CD4-positive, alpha-beta memory T cell (primary cell): ENCODE measurements around the gene EML6. TPM values are rescaled to one million over a fixed set of nuclear protein-coding genes. Genes with fewer than 3 reads are reported as not detected.
A peak's percentile ranks its signal among the peaks of the same experiment; 100 is the strongest.
"Not testable (repeated sequence)": the region's sequence is repeated elsewhere in the genome, so short reads cannot be mapped to it uniquely, and the experiment has no call there.

ENCODE experiments used
- CTCF ChIA-PET: fragments of 350-600 bp; sonication (Branson Sonifier 250); formaldehyde crosslinking; loops from one replicate; lab custom pipeline; 2021; ENCODE audit warnings: inconsistent platforms; ENCODE audit not compliant: partially characterized antibody; lab: Charles Lee
- POLR2A ChIA-PET: fragments of 350-600 bp; sonication (Branson Sonifier 250); formaldehyde crosslinking; loops from one replicate; lab custom pipeline; 2021; ENCODE audit not compliant: partially characterized antibody; lab: Charles Lee
- DNase-seq, 5 donors: peaks; one replicate each; pipeline versions ENCODE4 v3.0.0 to v3.0.0-alpha.2; 2020 to 2022; ENCODE audit warnings: mixed read lengths in 1 of 5
- H3K27ac ChIP-seq: one replicate; pipeline ENCODE4 v1.7.0; 2013; ENCODE audit warnings: low read depth, low read length
- H3K27me3 ChIP-seq: 2 replicates; pipeline ENCODE4 v1.7.0; 2013; ENCODE audit warnings: mild to moderate bottlenecking, low read length, moderate library complexity; ENCODE audit not compliant: insufficient read depth
- H3K36me3 ChIP-seq: 2 replicates; pipeline ENCODE4 v1.7.0; 2013; ENCODE audit warnings: mild to moderate bottlenecking, low read length, moderate library complexity; ENCODE audit not compliant: insufficient read depth
- H3K4me1 ChIP-seq: 2 replicates; pipeline ENCODE4 v1.7.0; 2013; ENCODE audit warnings: mild to moderate bottlenecking, low read length, moderate library complexity; ENCODE audit not compliant: insufficient read depth
- H3K4me3 ChIP-seq, 2 donors: one replicate each; pipeline ENCODE4 v1.7.0; 2013; ENCODE audit warnings: low read length in 2 of 2, mild to moderate bottlenecking in 1 of 2
- H3K9me3 ChIP-seq, 2 donors: one replicate each; pipeline ENCODE4 v1.7.0; 2013; ENCODE audit warnings: low read length in 2 of 2, control low read depth in 1 of 2; ENCODE audit not compliant: control insufficient read depth in 1 of 2
- H3K27ac Mint-ChIP-seq, 7 donors: one replicate each; pipeline ENCODE4 v1.8.0; 2020 to 2021; ENCODE audit warnings: mixed read lengths in 7 of 7, mild to moderate bottlenecking in 6 of 7, inconsistent platforms in 3 of 7, moderate library complexity in 3 of 7
- H3K27me3 Mint-ChIP-seq, 2 donors: one replicate each; pipeline ENCODE4 v1.8.0; 2020 to 2021; ENCODE audit warnings: mixed read lengths in 2 of 2
- H3K36me3 Mint-ChIP-seq, 2 donors: one replicate each; pipeline ENCODE4 v1.8.0; 2020 to 2021; ENCODE audit warnings: mixed read lengths in 2 of 2, inconsistent platforms in 1 of 2, mild to moderate bottlenecking in 1 of 2
- H3K4me1 Mint-ChIP-seq, 4 donors: one replicate each; pipeline ENCODE4 v1.8.0; 2020 to 2021; ENCODE audit warnings: mixed read lengths in 4 of 4, mild to moderate bottlenecking in 1 of 4
- H3K4me3 Mint-ChIP-seq, 8 donors: one replicate each; pipeline ENCODE4 v1.8.0; 2020 to 2021; ENCODE audit warnings: mixed read lengths in 8 of 8, mild to moderate bottlenecking in 7 of 8, moderate library complexity in 6 of 8, inconsistent platforms in 3 of 8
- H3K9me3 Mint-ChIP-seq, 8 donors: one replicate each; pipeline ENCODE4 v1.8.0; 2020 to 2021; ENCODE audit warnings: mixed read lengths in 8 of 8, mild to moderate bottlenecking in 5 of 8, inconsistent platforms in 3 of 8, moderate library complexity in 1 of 8
- intact Hi-C: fragments of 100-400 bp; cut with micrococcal nuclease; formaldehyde crosslinking; loops from one replicate; pipeline ENCODE4 v1.15.1; 2023
- polyA plus RNA-seq, 2 donors: library from polyadenylated mRNA; unstranded; fragments of 300-500 nt; fragmentation: Illumina TruSeq; gene quantifications; one replicate each; pipeline ENCODE4 v1.2.3, GENCODE V29; 2021
- total RNA-seq, 2 experiments: library from RNA; stranded (reverse); gene quantifications; one replicate each; pipeline ENCODE4 v1.2.3, GENCODE V29; 2021

EML6 gene
- total and polyA plus RNA-seq, 4 experiments from 2014 or later: 0.02 to 3.9 (median 1.8) TPM; not detected in 1

- ChIA-PET POLR2A (interaction anchor here (1.0 kb wide), 1 partner anchor 356 kb away, joined by 3 read pairs; no protein-coding TSS in a partner anchor), CTCF (no interaction called here)
- peak overlapping the region in 1 of 7 donors; percentile 11 for H3K27ac Mint-ChIP-seq
- intact Hi-C loops: no loop called here
- no peaks in the 10 kb centered on the region for H3K36me3 ChIP-seq
- peaks cover 6 to 14% (median 10%) of the 10 kb centered on the region in 4 donors for H3K4me1 Mint-ChIP-seq
- no peak overlapping the region for H3K4me3 Mint-ChIP-seq
- H3K27me3 ChIP-seq: no peaks in the 10 kb centered on the region
- no peak overlapping the region for H3K4me3 ChIP-seq
- no peak for DNase-seq
- H3K9me3 ChIP-seq: no peaks in the 10 kb centered on the region
- no peaks in the 10 kb centered on the region for H3K4me1 ChIP-seq
- no peaks in the 10 kb centered on the region for H3K36me3 Mint-ChIP-seq
- no peak overlapping the region for H3K27ac ChIP-seq
- H3K9me3 Mint-ChIP-seq: peaks cover 0 to 3% (median 0%) of the 10 kb centered on the region in 8 donors
- no peaks in the 10 kb centered on the region for H3K27me3 Mint-ChIP-seq
Measured at GRCh38 chr2:54867457-54867856, 144.0 kb downstream of the EML6 start.

GRCh38 chr2:54871457-54872107 lies 148.1 kb downstream of the EML6 start:
- DNase-seq: no peak
- H3K27me3 ChIP-seq: no peaks in the 10 kb centered on the region
- H3K27me3 Mint-ChIP-seq: no peaks in the 10 kb centered on the region
- H3K9me3 ChIP-seq: no peaks in the 10 kb centered on the region
- H3K4me1 ChIP-seq: no peaks in the 10 kb centered on the region
- no peak overlapping the region for H3K4me3 ChIP-seq
- H3K9me3 Mint-ChIP-seq: no peaks in the 10 kb centered on the region
- no peak overlapping the region for H3K27ac Mint-ChIP-seq
- no peak overlapping the region for H3K27ac ChIP-seq
- intact Hi-C loops: no loop called here
- H3K4me3 Mint-ChIP-seq: no peak overlapping the region
- POLR2A ChIA-PET: interaction anchor here (0.6 kb wide), 1 partner anchor 169 kb away, joined by 3 read pairs; no protein-coding TSS in a partner anchor
- CTCF ChIA-PET: interaction anchor here (1.1 kb wide), 1 partner anchor 11 kb away, joined by 3 read pairs; no protein-coding TSS in a partner anchor
- H3K4me1 Mint-ChIP-seq: peaks cover 5 to 14% (median 10%) of the 10 kb centered on the region in 4 donors
- no peaks in the 10 kb centered on the region for H3K36me3 ChIP-seq
- no peaks in the 10 kb centered on the region for H3K36me3 Mint-ChIP-seq

GRCh38 chr2:54872780-54873179 lies 149.3 kb downstream of the EML6 start:
- no peaks in the 10 kb centered on the region for H3K9me3 Mint-ChIP-seq
- intact Hi-C loops: no loop called here
- CTCF ChIA-PET: no interaction called here
- POLR2A ChIA-PET: no interaction called here
- no peak overlapping the region for H3K27ac Mint-ChIP-seq
- H3K27ac ChIP-seq: no peak overlapping the region
- H3K36me3 Mint-ChIP-seq: no peaks in the 10 kb centered on the region
- no peak for DNase-seq
- no peaks in the 10 kb centered on the region for H3K9me3 ChIP-seq
- H3K4me3 Mint-ChIP-seq: no peak overlapping the region
- no peaks in the 10 kb centered on the region for H3K36me3 ChIP-seq
- H3K4me3 ChIP-seq: no peak overlapping the region
- H3K4me1 Mint-ChIP-seq: peaks cover 0 to 2% (median under 1%) of the 10 kb centered on the region in 4 donors
- H3K27me3 Mint-ChIP-seq: no peaks in the 10 kb centered on the region
- H3K4me1 ChIP-seq: no peaks in the 10 kb centered on the region
- no peaks in the 10 kb centered on the region for H3K27me3 ChIP-seq

GRCh38 chr2:54873236-54873635 lies 149.8 kb downstream of the EML6 start:
- H3K4me1 Mint-ChIP-seq, H3K27me3 ChIP-seq, H3K27ac Mint-ChIP-seq, H3K27me3 Mint-ChIP-seq, H3K4me1 ChIP-seq, H3K9me3 Mint-ChIP-seq, H3K27ac ChIP-seq, POLR2A ChIA-PET, H3K4me3 ChIP-seq, CTCF ChIA-PET, H3K36me3 ChIP-seq, intact Hi-C loops, DNase-seq, H3K36me3 Mint-ChIP-seq, H3K9me3 ChIP-seq, H3K4me3 Mint-ChIP-seq: not testable (repeated sequence)

GRCh38 chr2:54876764-54877163 lies 153.3 kb downstream of the EML6 start:
- DNase-seq: no peak
- Mint-ChIP-seq H3K4me1 (no peaks in the 10 kb centered on the region), H3K27me3 (peaks cover 1 to 2% of the 10 kb centered on the region in 2 donors), H3K36me3 (no peaks in the 10 kb centered on the region), H3K27ac (no peak overlapping the region), H3K4me3 (no peak overlapping the region), H3K9me3 (no peaks in the 10 kb centered on the region)
- H3K27ac ChIP-seq: no peak overlapping the region
- ChIA-PET CTCF (interaction anchor here (1.1 kb wide), 1 partner anchor 23 kb away, joined by 3 read pairs; no protein-coding TSS in a partner anchor), POLR2A (interaction anchor here (1.1 kb wide), 1 partner anchor 23 kb away, joined by 5 read pairs; no protein-coding TSS in a partner anchor)
- H3K27me3 ChIP-seq: no peaks in the 10 kb centered on the region
- H3K36me3 ChIP-seq: no peaks in the 10 kb centered on the region
- intact Hi-C loops: no loop called here
- no peaks in the 10 kb centered on the region for H3K9me3 ChIP-seq
- H3K4me1 ChIP-seq: no peaks in the 10 kb centered on the region
- H3K4me3 ChIP-seq: no peak overlapping the region

- Histone ChIP-seq H3K4me3 (no peak overlapping the region), H3K9me3 (no peaks in the 10 kb centered on the region), H3K27ac (no peak overlapping the region), H3K4me1 (no peaks in the 10 kb centered on the region), H3K36me3 (no peaks in the 10 kb centered on the region), H3K27me3 (no peaks in the 10 kb centered on the region)
- no peak overlapping the region for H3K27ac Mint-ChIP-seq
- H3K36me3 Mint-ChIP-seq: no peaks in the 10 kb centered on the region
- H3K9me3 Mint-ChIP-seq: no peaks in the 10 kb centered on the region
- ChIA-PET CTCF (no interaction called here), POLR2A (no interaction called here)
- H3K4me3 Mint-ChIP-seq: no peak overlapping the region
- H3K4me1 Mint-ChIP-seq: no peaks in the 10 kb centered on the region
- intact Hi-C loops: no loop called here
- DNase-seq: no peak
- H3K27me3 Mint-ChIP-seq: peaks cover 2 to 3% of the 10 kb centered on the region in 2 donors
Measured at GRCh38 chr2:54878182-54878581, 154.7 kb downstream of the EML6 start.

- Histone ChIP-seq H3K27ac (no peak overlapping the region), H3K27me3 (no peaks in the 10 kb centered on the region), H3K36me3 (no peaks in the 10 kb centered on the region), H3K9me3 (no peaks in the 10 kb centered on the region), H3K4me3 (no peak overlapping the region), H3K4me1 (no peaks in the 10 kb centered on the region)
- POLR2A ChIA-PET: no interaction called here
- intact Hi-C loops: no loop called here
- Mint-ChIP-seq H3K4me3 (no peak overlapping the region), H3K9me3 (no peaks in the 10 kb centered on the region), H3K4me1 (no peaks in the 10 kb centered on the region), H3K36me3 (no peaks in the 10 kb centered on the region), H3K27ac (no peak overlapping the region), H3K27me3 (peaks cover 2 to 3% of the 10 kb centered on the region in 2 donors)
- CTCF ChIA-PET: interaction anchor here (0.5 kb wide), 1 partner anchor 847 kb away, joined by 3 read pairs; no protein-coding TSS in a partner anchor
- no peak for DNase-seq
Measured at GRCh38 chr2:54879032-54879431, 155.6 kb downstream of the EML6 start.
